T-cell (primary cell): Measurements from ENCODE around the gene ID2. TPM values are rescaled to one million over a fixed set of nuclear protein-coding genes. Genes with fewer than 3 reads are reported as not detected.
A peak's percentile ranks its signal among the peaks of the same experiment; 100 is the strongest.

Source experiments
- ATAC-seq, 4 experiments: fragments of 200-7000 bp in 3 of 4; fragments of 150-1000 bp in 1 of 4; cut with Tn5 transposase; replicated peaks in 1 of 4; 1 replicate in 3 of 4; 2 replicates in 1 of 4; pipeline ENCODE4 v1.10.0; 2021; ENCODE audit warnings: moderate library complexity in 3 of 4, mild to moderate bottlenecking in 2 of 4, moderate number of reproducible peaks in 1 of 4
- CTCF ChIA-PET, 2 donors: fragments of 300-600 bp; sonication (Branson Sonifier 250); formaldehyde crosslinking; loops; one replicate each; lab custom pipeline; 2022; ENCODE audit warnings: antibody characterized with exemption in 2 of 2; lab: Charles Lee
- POLR2A ChIA-PET, 2 donors: fragments of 300-600 bp; sonication (Branson Sonifier 250); formaldehyde crosslinking; loops; one replicate each; lab custom pipeline; 2022; ENCODE audit warnings: antibody characterized with exemption in 2 of 2; lab: Charles Lee
- DNase-seq, 35 experiments: peaks; one replicate each; pipeline versions ENCODE4 v3.0.0 to v3.0.0-alpha.2; 2013 to 2023
- H3K27ac ChIP-seq: one replicate; pipeline ENCODE4 v1.5.1; 2013; ENCODE audit warnings: low read length
- H3K27me3 ChIP-seq, 2 experiments: replicated peaks in 1 of 2; 1 replicate in 1 of 2; 2 replicates in 1 of 2; pipeline versions ENCODE4 v1.6.1 to v1.7.0; 2013; ENCODE audit warnings: low read length in 1 of 2, mixed read lengths in 1 of 2; ENCODE audit not compliant: control insufficient read depth in 2 of 2, insufficient read depth in 2 of 2; ENCODE audit errors: extremely low read depth in 1 of 2
- H3K36me3 ChIP-seq, 2 donors: 1 replicate in 1 of 2; 2 replicates in 1 of 2; pipeline versions ENCODE4 v1.6.1 to v1.7.0; 2013; ENCODE audit warnings: low read length in 1 of 2; ENCODE audit not compliant: control insufficient read depth in 2 of 2, insufficient read depth in 1 of 2; ENCODE audit errors: extremely low read depth in 1 of 2
- H3K4me1 ChIP-seq, 2 experiments: 1 replicate in 1 of 2; 2 replicates in 1 of 2; pipeline versions ENCODE4 v1.6.1 to v1.7.0; 2013; ENCODE audit warnings: low read length in 2 of 2, mixed read lengths in 1 of 2; ENCODE audit not compliant: insufficient read depth in 2 of 2, control insufficient read depth in 1 of 2; ENCODE audit errors: extremely low read depth in 1 of 2
- H3K4me3 ChIP-seq, 2 donors: 1 replicate in 1 of 2; 2 replicates in 1 of 2; pipeline versions ENCODE4 v1.5.1 to v1.7.0; 2013; ENCODE audit warnings: mild to moderate bottlenecking in 2 of 2, low read length in 1 of 2, moderate library complexity in 1 of 2; ENCODE audit not compliant: control insufficient read depth in 1 of 2; ENCODE audit errors: extremely low read depth in 1 of 2
- H3K9me3 ChIP-seq: 2 replicates; pipeline ENCODE4 v1.7.0; 2013
- H3K27ac Mint-ChIP-seq, 2 donors: one replicate each; pipeline ENCODE4 v1.8.0; 2020 to 2021; ENCODE audit warnings: mild to moderate bottlenecking in 2 of 2, mixed read lengths in 2 of 2
- H3K27me3 Mint-ChIP-seq, 2 donors: one replicate each; pipeline ENCODE4 v1.8.0; 2021 to 2022; ENCODE audit warnings: mixed read lengths in 2 of 2
- H3K36me3 Mint-ChIP-seq: one replicate; pipeline ENCODE4 v1.8.0; 2021; ENCODE audit warnings: mixed read lengths
- H3K4me1 Mint-ChIP-seq, 3 donors: one replicate each; pipeline ENCODE4 v1.8.0; 2020 to 2022; ENCODE audit warnings: mixed read lengths in 3 of 3, mild to moderate bottlenecking in 1 of 3
- H3K4me3 Mint-ChIP-seq, 3 donors: one replicate each; pipeline ENCODE4 v1.8.0; 2020 to 2022; ENCODE audit warnings: mild to moderate bottlenecking in 3 of 3, mixed read lengths in 3 of 3, moderate library complexity in 3 of 3
- H3K9me3 Mint-ChIP-seq, 3 donors: one replicate each; pipeline ENCODE4 v1.8.0; 2020 to 2022; ENCODE audit warnings: mixed read lengths in 3 of 3
- WGBS: methylation state at CpG from one replicate; pipeline ENCODE4 v1.1.5; 2013; ENCODE audit warnings: missing lambda C conversion rate; ENCODE audit not compliant: insufficient coverage; 5-methylcytosine and 5-hydroxymethylcytosine counted together
- total RNA-seq, 35 experiments: library from RNA in 6 of 35; stranded (reverse) in 6 of 35; fragments of 120-200 nt in 1 of 35; gene quantifications; one replicate each; pipeline versions ENCODE4 v1.2.1 to v1.2.4 and lab custom pipeline; 2013 to 2026

Gene ID2
- total RNA-seq (100 to 1,000 TPM in 2 of 5 donors, 10 to 100 TPM in 3; 55.5 to 153 (median 71.1) TPM), total RNA-seq (lab: John Stamatoyannopoulos, UW) (25.0 to 394 (median 103) reads per million in 29 experiments)
- total RNA-seq (2013), result 130 TPM

DNA sequence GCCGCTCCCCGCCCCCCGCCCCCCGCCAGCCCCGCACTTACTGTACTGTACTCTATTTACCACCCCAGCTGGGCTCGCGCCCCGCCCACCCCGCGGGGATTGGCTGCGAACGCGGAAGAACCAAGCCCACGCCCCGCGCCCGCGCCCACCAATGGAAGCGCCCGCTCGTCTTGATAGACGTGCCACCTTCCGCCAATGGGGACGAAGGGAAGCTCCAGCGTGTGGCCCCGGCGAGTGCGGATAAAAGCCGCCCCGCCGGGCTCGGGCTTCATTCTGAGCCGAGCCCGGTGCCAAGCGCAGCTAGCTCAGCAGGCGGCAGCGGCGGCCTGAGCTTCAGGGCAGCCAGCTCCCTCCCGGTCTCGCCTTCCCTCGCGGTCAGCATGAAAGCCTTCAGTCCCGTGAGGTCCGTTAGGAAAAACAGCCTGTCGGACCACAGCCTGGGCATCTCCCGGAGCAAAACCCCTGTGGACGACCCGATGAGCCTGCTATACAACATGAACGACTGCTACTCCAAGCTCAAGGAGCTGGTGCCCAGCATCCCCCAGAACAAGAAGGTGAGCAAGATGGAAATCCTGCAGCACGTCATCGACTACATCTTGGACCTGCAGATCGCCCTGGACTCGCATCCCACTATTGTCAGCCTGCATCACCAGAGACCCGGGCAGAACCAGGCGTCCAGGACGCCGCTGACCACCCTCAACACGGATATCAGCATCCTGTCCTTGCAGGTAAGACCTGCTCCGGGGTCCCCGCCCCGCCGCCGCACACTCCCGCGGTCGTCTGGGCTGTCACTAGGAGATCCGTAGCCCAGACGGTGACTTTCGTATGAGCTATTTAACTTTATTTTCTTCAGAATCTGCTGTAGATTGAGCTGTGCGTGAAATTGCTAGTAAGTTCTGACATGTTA lies at the start of gene ID2:
ID2 (plus strand) TSS at position 271 of the 907 bp plus-strand sequence; CDS start at position 381, 110 bp downstream.
- H3K36me3 Mint-ChIP-seq, result peaks cover 4% of the 10 kb centered on the region
- peak; percentile 76 to 81 (median 78) for ATAC-seq
- Histone ChIP-seq H3K27me3 (peaks cover 0 to 19% of the 10 kb centered on the region in 2 experiments), H3K9me3 (no peaks in the 10 kb centered on the region), H3K4me1 (peaks cover 19 to 48% of the 10 kb centered on the region in 2 experiments), H3K4me3 (peak within 1 kb of the TSS; percentile 80), H3K36me3 (no peaks in the 10 kb centered on the region), H3K27ac (peak within 1 kb of the TSS; percentile 70)
- H3K4me1 Mint-ChIP-seq, result peaks cover 44 to 60% (median 50%) of the 10 kb centered on the region in 3 donors
- peak within 1 kb of the TSS; percentile 89 to 93 for H3K27ac Mint-ChIP-seq
- ChIA-PET CTCF (interaction anchor here (0.5 to 2.0 kb wide), 14 partner anchors 11 to 1624 kb away, joined by 3 to 6 read pairs (median 4); no protein-coding TSS in a partner anchor), POLR2A (interaction anchor here (0.5 to 2.4 kb wide), 23 partner anchors 12 to 1804 kb away, joined by 3 to 17 read pairs (median 4); partner anchors contain the start of gene RSAD2 (in 1 of the 2))
- H3K27me3 Mint-ChIP-seq, result peaks cover 13 to 15% of the 10 kb centered on the region in 2 donors
- peak; percentile 94 to 99 (median 98) for DNase-seq
- WGBS, result under 1% methylated on average over 63 of the region's 70 CpGs
- H3K4me3 Mint-ChIP-seq, result peak within 1 kb of the TSS; percentile 94 to 99 (median 96)
- H3K9me3 Mint-ChIP-seq, result no peaks in the 10 kb centered on the region

- WGBS, result 80% methylated on average over 10 of the region's 11 CpGs
- Histone ChIP-seq H3K27ac (no peak overlapping the region), H3K4me3 (no peak overlapping the region), H3K4me1 (peaks cover 7 to 8% of the 10 kb centered on the region in 2 experiments), H3K36me3 (no peaks in the 10 kb centered on the region), H3K27me3 (no peaks in the 10 kb centered on the region), H3K9me3 (no peaks in the 10 kb centered on the region)
- Mint-ChIP-seq H3K27me3 (no peaks in the 10 kb centered on the region), H3K27ac (no peak overlapping the region), H3K4me3 (no peak overlapping the region), H3K4me1 (peaks cover 3 to 11% (median 4%) of the 10 kb centered on the region in 3 donors), H3K36me3 (no peaks in the 10 kb centered on the region), H3K9me3 (no peaks in the 10 kb centered on the region)
- CTCF ChIA-PET, result no interaction called here
- POLR2A ChIA-PET, result no interaction called here
- ATAC-seq (no peak), DNase-seq (no peak)
These were observed 49.1 kb upstream of the ID2 start for GRCh38 chr2:8632755-8633154.

DNA sequence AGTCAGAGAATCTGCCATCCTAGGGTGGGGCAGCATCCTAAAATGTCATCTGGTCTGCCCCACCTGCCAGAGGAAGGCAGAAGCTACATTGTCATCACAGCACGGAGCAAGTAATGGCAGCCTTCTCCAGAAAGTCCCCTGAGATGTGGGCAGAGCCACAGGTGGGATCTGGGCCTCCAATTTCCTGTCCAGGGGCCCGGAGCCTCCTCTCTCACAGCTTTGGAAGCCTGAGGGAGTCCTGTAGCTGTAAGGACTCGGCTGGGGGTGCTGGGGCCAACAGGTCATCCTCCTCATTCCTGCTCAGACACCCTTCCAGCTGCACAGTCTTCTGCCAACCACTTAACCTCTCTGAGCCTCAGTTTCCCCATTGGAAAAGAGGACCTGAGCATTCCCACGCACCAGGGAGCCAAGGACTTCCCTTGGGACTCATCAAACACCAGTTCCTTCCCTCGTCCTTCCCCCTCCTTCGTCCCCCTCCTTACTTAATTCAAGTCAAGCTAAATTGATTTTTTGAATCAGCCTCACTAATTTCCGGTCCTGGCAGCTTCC lies 48.6 kb upstream of the ID2 start:
- ChIA-PET CTCF (no interaction called here), POLR2A (no interaction called here)
- no peaks in the 10 kb centered on the region for H3K9me3 Mint-ChIP-seq
- no peak overlapping the region for H3K27ac ChIP-seq
- no peak overlapping the region for H3K4me3 Mint-ChIP-seq
- H3K4me1 ChIP-seq, result peaks cover 7 to 8% of the 10 kb centered on the region in 2 experiments
- peaks cover 3 to 11% (median 4%) of the 10 kb centered on the region in 3 donors for H3K4me1 Mint-ChIP-seq
- no peaks in the 10 kb centered on the region for H3K27me3 Mint-ChIP-seq
- H3K4me3 ChIP-seq, result no peak overlapping the region
- peaks cover 0 to 2% of the 10 kb centered on the region in 2 experiments for H3K27me3 ChIP-seq
- H3K36me3 ChIP-seq, result no peaks in the 10 kb centered on the region
- no peaks in the 10 kb centered on the region for H3K9me3 ChIP-seq
- no peak overlapping the region for H3K27ac Mint-ChIP-seq
- ATAC-seq (no peak), DNase-seq (no peak)
- no peaks in the 10 kb centered on the region for H3K36me3 Mint-ChIP-seq
- 75% methylated on average over 7 of the region's 7 CpGs for WGBS

DNA sequence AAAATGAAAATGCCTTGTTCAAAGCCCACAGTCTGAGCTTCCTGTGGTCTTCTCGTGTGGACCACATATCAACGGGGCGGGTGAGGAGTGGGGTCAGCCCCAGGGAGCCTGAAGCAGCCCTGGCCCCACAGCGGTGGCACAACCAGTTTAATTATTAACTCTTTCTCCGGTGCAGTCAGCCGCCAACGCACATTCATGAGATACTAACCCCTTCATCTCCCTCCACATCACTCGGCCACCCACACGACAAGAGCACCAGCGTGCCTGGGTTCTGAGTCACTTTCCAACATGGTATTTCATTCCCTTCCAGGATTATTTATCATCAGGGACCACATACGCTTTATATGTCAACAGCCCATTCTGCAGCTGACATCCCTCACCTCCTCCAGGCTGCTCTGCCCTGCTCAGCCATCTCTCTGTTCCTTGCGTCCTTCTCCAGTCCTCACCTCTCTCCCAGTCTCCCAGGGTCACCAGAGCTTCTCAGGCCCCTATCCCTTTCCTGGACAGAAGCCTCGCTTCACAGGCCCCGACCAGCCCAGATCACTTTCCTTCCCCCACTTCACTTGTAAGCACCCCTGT lies 48.0 kb upstream of the ID2 start:
- no peaks in the 10 kb centered on the region for H3K36me3 Mint-ChIP-seq
- 65% methylated on average over 14 of the region's 14 CpGs for WGBS

DNA sequence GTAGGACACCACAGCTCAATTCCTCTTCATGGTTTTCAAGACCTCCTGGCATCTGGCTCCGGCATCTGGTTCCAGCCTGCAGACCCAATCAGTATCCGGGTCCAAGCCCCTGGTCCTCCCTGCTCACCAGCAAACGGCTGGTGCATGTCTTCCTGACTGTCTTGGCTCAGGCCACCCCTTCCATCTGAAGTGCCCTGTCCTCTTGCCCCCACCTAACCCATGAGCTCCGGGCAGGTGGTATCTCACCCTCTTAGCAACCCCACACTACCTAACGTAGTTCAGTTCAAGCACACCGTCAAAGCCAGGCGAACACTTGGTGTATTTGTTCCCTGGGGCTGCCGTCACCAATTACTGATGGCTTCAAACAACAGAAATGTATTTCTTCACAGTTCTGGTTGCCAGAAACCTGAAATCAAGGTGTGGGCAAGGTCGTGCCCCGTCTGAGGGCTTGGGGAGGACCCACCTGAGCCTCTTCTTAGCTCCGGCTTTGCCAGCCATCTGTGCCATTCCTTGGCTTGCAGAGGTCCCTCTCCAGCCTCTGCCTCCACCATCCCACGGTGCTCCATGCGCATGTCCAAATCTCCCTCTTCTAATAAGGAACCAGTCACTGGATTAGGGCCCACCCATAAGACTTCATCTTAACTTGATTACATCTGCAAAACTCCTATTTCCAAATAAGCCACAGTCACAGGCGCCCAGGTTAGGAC lies 47.2 kb upstream of the ID2 start:
- peaks cover 3 to 11% (median 4%) of the 10 kb centered on the region in 3 donors for H3K4me1 Mint-ChIP-seq
- Histone ChIP-seq H3K9me3 (no peaks in the 10 kb centered on the region), H3K36me3 (no peaks in the 10 kb centered on the region), H3K4me3 (no peak overlapping the region), H3K4me1 (peaks cover 7 to 8% of the 10 kb centered on the region in 2 experiments), H3K27me3 (peaks cover 0 to 4% of the 10 kb centered on the region in 2 experiments), H3K27ac (no peak overlapping the region)
- ChIA-PET CTCF (no interaction called here), POLR2A (interaction anchor here (0.6 to 1.0 kb wide), 2 partner anchors 47 to 316 kb away, joined by 3 to 7 read pairs; partner anchors contain the start of gene ID2 (in 1 of the 2))
- WGBS, result 88% methylated on average over 14 of the region's 14 CpGs
- DNase-seq (no peak), ATAC-seq (no peak)
- no peaks in the 10 kb centered on the region for H3K36me3 Mint-ChIP-seq
- H3K27me3 Mint-ChIP-seq, result no peaks in the 10 kb centered on the region
- no peak overlapping the region for H3K4me3 Mint-ChIP-seq
- H3K9me3 Mint-ChIP-seq, result no peaks in the 10 kb centered on the region
- no peak overlapping the region for H3K27ac Mint-ChIP-seq

More for the DNA sequence above, 48.0 kb upstream of the ID2 start:
- Histone ChIP-seq H3K27me3 (peaks cover 0 to 4% of the 10 kb centered on the region in 2 experiments), H3K9me3 (no peaks in the 10 kb centered on the region), H3K27ac (no peak overlapping the region), H3K4me1 (peaks cover 7 to 8% of the 10 kb centered on the region in 2 experiments), H3K36me3 (no peaks in the 10 kb centered on the region), H3K4me3 (no peak overlapping the region)
- ChIA-PET CTCF (no interaction called here), POLR2A (interaction anchor here in 1 of 2 donors (1.0 kb wide), 1 partner anchor 48 kb away, joined by 3 read pairs; the partner anchor contains the start of gene ID2)
- H3K27me3 Mint-ChIP-seq, result no peaks in the 10 kb centered on the region
- DNase-seq (no peak), ATAC-seq (no peak)
- no peak overlapping the region for H3K27ac Mint-ChIP-seq
- peaks cover 3 to 11% (median 4%) of the 10 kb centered on the region in 3 donors for H3K4me1 Mint-ChIP-seq
- no peak overlapping the region for H3K4me3 Mint-ChIP-seq
- H3K9me3 Mint-ChIP-seq, result no peaks in the 10 kb centered on the region
